Stimulated activated CD4-positive, alpha-beta T cell treated with anti-CD3 and anti-CD28 coated beads, TNF-alpha, amount 100 ng/mL, for 24 hours (primary cell): ENCODE results near the gene IQCE.
"Not testable (repeated sequence)": the region's sequence is repeated elsewhere in the genome, so short reads cannot be mapped to it uniquely, and the experiment has no call there.

Source experiments
- DNase-seq, 3 experiments: peaks; one replicate each; pipeline ENCODE4 v3.0.0-alpha.2; 2020; ENCODE audit warnings: low read depth in 3 of 3

The IQCE gene

DNA sequence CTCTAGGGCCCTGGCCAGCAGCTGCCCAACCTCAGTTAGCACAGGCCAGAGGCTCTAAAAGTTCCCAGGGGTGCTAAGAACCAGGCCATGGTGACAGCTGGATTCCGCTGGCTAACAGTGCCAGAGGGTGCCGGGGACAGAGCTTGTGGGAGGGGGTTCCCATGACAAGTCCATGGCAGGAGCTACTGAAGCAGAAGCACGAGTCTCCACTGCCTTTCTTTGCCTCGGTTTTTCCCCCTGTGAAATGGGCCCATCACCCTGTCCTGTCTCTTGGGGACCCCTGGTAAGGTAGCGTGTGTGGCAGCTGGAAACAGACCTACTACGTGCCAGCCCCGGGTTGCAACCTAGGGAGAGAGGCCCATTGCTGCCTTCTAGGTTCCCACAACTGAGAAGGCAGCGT lies 26.0 kb upstream of the IQCE start:
- not testable (repeated sequence) for DNase-seq

GRCh38 chr7:2533566-2533965 lies 25.2 kb upstream of the IQCE start:
- not testable (repeated sequence) for DNase-seq

DNA sequence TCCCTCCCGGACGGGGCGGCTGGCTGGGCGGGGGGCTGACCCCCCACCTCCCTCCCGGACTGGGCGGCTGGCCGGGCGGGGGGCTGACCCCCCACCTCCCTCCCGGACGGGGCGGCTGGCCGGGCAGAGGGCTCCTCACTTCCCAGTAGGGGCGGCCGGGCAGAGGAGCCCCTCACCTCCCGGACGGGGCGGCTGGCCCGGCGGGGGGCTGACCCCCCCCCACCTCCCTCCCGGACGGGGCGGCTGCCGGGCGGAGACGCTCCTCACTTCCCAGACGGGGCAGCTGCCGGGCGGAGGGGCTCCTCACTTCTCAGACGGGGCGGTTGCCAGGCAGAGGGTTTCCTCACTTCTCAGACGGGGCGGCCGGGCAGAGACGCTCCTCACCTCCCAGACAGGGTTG lies 24.6 kb upstream of the IQCE start:
- DNase-seq = not testable (repeated sequence)

DNA sequence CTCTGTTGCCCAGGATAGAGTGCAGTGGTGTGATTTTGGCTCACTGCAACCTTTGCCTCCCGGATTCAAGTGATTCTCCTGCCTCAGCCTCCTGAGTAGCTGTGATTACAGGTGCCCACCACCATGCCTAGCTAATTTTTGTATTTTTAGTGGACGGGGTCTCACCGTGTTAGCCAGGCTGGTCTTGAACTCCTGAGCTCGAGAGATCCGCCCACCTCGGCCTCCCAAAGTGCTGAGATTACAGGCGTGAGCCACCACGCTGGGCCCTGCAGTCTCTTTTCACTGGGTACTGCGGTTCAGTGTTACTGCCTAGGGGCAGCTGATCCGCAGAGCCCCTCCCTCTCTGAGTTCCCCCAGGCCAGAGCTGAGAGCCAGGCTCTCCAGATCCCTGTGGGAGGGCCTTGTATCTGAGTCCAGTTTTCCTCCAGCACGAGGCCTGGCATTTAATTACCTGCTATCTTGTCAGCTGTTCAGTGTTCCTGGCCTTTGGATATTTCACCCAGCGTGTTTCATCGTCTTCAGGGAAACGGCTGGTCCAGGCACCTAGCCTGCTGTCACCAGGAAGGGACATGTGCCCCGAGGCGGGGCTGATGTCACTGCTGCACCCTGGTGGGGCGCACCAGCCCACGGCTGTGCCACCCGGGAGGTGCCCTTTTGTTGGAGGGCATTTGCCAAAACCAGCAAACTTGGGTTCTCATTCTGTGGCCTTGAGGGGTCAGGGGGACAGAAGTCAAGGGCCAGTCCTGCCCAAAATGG lies 22.7 kb upstream of the IQCE start:
- not testable (repeated sequence) for DNase-seq

DNA sequence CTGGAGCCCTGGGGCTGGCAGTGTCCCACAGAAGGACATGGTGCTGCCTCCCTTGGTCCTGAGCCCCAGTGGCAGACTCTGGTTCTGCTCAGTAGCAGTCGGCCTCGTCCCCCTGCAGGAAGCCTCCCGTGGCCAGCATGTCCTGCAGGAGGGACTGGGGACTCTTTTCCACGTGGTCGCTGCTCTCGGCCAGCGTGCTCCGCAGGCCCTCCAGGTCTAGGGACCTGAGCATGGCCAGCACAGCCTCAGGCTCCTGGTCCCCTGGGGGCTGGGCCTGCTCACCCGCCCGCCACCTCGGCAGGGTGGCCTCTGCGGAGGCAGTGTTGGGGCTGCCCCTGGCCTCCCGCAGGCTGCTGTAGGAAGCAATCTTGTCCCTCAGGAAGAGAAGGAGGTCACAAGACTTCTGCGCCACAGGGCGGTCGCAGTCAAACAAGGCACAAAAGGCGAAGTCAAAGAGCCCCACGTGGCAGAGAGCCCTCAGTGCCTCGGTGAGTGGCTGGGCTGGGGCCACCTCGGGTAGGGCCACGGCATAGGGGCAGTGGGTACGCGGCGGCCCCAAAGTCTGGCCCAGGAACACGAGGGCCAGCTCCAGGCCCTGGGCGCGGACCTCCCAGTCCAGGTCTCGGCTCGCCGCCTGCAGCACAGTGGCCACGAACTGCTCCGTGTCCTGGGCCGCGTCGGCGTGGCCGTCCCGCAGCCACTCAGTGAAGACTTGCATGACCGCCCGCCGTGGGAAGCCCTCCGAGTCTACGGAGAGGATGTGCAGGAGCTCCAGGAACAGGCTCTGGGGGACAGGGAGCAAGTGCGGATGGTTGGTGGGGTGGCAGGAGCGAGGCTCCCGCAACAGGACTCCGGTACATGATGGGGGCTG lies 20.6 kb upstream of the IQCE start:
- DNase-seq = no peak

DNA sequence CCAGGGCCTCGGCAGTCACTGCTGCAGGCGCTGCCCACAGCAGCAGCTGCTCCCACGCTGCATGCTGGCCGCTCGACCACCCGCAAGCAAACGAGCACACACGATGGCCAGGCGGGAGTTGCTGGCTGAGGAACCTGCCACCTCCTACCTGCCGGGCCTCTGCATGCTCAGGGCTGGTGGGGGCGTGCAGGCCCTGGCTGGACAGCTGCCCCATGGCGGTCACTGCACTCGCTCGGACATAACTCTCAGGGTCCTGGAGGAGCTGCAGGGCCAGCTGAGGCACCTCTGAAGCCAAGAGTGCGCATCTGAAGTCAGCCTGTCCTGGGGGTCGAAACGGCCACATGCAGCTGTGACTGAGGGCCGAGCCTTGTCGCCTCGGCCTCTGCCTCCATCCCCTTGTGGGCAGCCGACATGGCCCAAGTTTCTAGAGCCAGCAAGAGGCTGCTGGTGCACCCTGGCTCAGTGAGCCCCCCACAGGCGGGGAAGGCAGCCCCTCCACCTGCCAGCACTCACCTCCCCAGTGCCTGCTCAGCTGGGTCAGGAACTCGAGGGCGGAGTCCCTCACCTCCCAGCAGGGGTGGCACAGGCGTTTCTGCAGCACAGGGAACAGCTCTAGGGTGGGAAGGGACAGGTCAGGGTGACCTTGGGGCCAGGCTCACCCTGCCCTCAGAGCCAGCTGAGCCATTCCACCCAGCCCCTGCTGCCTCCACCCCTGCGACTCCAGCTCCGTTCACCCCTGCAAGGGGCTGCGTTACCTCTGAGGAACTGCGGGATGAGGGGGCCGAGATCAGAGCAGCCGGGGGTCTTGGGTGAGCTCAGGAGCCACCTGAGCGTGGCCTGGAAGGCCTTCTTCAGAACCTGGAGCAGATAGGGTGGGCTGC lies 19.5 kb upstream of the IQCE start:
- no peak for DNase-seq

DNA sequence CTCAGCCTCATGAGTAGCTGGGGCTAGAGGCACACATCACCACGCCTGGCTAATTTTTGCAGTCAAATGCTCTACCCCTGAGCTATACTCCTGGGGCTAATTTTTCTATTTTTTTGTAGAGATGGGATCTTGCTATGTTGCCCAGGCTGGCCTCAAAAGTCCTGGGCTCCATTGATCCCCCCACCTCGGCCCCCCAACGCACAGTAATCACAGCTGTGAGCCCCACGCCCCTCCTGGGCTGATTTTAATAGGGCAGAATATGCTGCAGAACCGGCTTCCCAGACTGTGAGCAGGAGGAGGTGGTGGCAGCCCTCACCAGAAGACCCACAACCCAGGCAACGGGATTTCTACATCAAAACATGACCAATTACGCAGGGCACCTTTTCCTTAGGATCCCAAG lies 18.6 kb upstream of the IQCE start:
- DNase-seq = no peak

DNA sequence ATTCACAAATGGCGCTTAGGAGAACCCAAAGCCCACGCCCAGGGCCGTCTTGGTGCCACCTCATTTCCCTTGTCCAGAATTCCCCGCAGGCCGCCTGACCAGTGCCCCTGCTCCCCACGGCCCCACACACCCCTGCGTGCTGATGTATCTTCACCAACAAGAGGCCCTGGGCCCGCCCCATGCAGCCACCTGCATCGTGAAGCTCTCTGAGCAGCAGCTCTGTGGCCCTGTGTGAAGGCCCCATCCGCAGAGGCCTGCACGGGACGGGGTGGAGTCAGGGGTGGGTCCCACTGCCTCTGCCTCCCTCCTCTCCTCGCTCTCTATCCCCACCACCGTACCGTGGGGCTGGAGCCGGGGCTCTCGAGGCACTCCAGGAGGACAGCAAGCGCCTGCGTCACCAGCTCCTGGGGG lies 18.1 kb upstream of the IQCE start:
- DNase-seq = no peak

GRCh38 chr7:2541291-2542010 lies 17.3 kb upstream of the IQCE start:
- no peak for DNase-seq

- no peak for DNase-seq
Measured at GRCh38 chr7:2542011-2542915, 16.5 kb upstream of the IQCE start.

- DNase-seq = no peak
Measured at GRCh38 chr7:2542916-2543871, 15.6 kb upstream of the IQCE start.

DNA sequence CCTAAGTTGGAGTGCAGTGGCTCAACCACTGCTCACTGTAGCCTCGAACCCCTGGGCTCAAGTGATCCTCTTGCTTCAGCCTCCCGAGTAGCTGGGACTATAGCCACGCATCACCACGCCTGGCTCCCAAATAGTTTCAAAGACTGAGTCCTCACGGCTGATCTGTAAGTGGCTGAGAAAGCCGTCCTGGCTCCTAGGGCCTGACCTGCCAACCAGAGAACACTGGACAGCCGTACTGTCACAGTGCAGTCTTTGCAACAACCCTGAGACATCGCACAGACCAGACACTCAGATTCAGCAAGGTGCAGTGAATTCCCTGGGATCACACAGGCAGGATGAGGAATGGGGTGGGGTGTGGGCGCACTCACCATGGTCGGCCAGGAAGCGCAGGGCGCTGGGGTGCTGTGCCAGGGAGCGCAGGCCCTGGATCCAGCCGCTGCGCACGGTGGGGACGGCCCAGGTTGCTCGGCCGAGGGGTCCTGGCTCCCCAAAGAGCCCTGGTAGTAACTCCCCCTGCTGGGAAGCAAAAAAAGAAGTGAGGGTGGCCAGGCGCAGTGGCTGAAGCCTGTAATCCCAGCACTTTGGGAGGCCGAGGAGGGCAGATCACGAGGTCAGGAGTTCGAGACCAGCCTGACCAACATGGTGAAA lies 14.1 kb upstream of the IQCE start:
- no peak for DNase-seq

DNA sequence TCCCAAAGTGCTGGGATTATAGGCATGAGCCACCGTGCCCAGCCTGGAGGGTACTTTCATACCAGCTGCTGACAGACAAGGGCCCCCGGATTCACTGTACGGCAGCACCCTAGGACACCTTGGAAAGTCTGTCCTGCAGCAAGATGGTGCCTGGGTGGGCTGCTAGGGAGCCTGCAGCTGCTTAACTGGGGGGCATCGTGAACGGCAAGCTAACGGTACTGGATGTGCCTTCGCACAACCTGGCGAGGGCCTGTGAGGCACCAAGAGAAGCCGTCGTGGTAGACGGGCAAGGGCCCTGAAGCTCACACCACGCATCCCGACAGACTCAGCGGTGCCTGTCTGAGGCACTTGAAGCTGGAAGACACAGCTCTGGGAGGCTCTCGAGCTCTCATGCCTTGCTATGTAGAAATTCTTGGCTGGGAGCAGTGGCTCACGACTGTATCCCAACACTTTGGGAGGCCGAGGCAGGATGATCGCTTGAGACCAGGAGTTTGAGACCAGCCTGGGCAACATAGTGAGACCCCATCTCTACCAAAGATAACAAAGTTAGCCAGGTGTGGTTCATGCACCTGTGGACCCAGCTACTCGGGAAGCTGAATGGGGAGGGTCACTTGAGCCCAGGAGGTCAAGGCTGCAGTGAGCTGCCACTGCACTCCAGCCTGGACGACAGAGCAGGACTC lies 12.9 kb upstream of the IQCE start:
- no peak for DNase-seq

GRCh38 chr7:2546776-2547586 lies 11.8 kb upstream of the IQCE start:
- no peak for DNase-seq

DNA sequence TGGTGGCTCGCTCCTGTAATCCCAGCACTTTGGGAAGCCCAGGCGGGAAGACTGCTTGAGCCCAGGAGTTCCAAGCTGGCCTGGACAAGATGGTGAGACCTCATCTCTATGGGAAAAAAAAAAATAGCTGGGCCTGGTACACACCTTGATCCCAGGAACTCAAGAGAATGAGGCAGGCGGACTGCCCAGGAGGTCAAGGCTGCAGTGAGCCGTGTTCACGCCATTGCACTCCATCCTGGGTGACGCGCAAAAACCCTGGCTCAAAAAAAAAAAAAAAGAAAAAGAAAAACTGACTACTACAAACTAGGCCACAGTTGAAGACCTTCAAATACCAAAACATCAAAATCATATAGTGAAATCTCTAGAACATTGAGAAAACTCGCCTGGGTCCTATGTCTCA lies 7.4 kb upstream of the IQCE start:
- no peak for DNase-seq

- DNase-seq = no peak
Measured at GRCh38 chr7:2553108-2553507, 5.7 kb upstream of the IQCE start.
